ENCODE measurements around the gene ADSL.

Gene ADSL

GRCh38 chr22:40409613-40410113 lies 63.4 kb downstream of the ADSL start:
- no peak overlapping the region for H3K4me3 ChIP-seq
- TF ChIP-seq CTCF (IDR thresholded peaks at IDR 0.05): no peak
- H3K27ac ChIP-seq: no peak overlapping the region
- DNase-seq (ENCODE audit: low spot score): no peak

GRCh38 chr22:40410272-40410671 lies 64.0 kb downstream of the ADSL start:
- no peak for DNase-seq (ENCODE audit: low spot score)
- no peak overlapping the region for H3K4me3 ChIP-seq
- TF ChIP-seq CTCF (IDR thresholded peaks at IDR 0.05): no peak
- no peak overlapping the region for H3K27ac ChIP-seq

- Histone ChIP-seq H3K4me3 (no peak overlapping the region), H3K27ac (no peak overlapping the region)
- no peak for DNase-seq (ENCODE audit: low spot score)
- TF ChIP-seq CTCF (IDR thresholded peaks at IDR 0.05): no peak
These were observed 64.6 kb downstream of the ADSL start for GRCh38 chr22:40410731-40411505.

GRCh38 chr22:40411506-40411861 lies 65.2 kb downstream of the ADSL start:
- H3K4me3 ChIP-seq: no peak overlapping the region
- no peak for DNase-seq (ENCODE audit: low spot score)
- H3K27ac ChIP-seq: no peak overlapping the region
- no peak for TF ChIP-seq CTCF (IDR thresholded peaks at IDR 0.05)

GRCh38 chr22:40412441-40412840 lies 66.1 kb downstream of the ADSL start:
- DNase-seq (ENCODE audit: low spot score): no peak
- H3K4me3 ChIP-seq: no peak overlapping the region
- TF ChIP-seq CTCF (IDR thresholded peaks at IDR 0.05): no peak
- no peak overlapping the region for H3K27ac ChIP-seq

GRCh38 chr22:40413873-40414272 lies 67.6 kb downstream of the ADSL start:
- TF ChIP-seq CTCF (IDR thresholded peaks at IDR 0.05): no peak
- no peak for DNase-seq (ENCODE audit: low spot score)
- Histone ChIP-seq H3K4me3 (no peak overlapping the region), H3K27ac (no peak overlapping the region)

GRCh38 chr22:40414311-40414710 lies 68.0 kb downstream of the ADSL start:
- no peak for DNase-seq (ENCODE audit: low spot score)
- H3K27ac ChIP-seq: no peak overlapping the region
- H3K4me3 ChIP-seq: no peak overlapping the region
- no peak for TF ChIP-seq CTCF (IDR thresholded peaks at IDR 0.05)

All from coronary artery (tissue), 2 donors.